Esophagus muscularis mucosa (tissue), 4 donors: ENCODE results near the gene FAP.

ENCODE experiments used
- EP300 ChIP-seq: sonication (generic); formaldehyde crosslinking; IDR thresholded peaks from one replicate; pipeline ENCODE4 v1.6.1; 2017; ENCODE audit warnings: antibody characterized with exemption
- POLR2A ChIP-seq: fragments of 450-650 bp; IDR thresholded peaks from one replicate; pipeline ENCODE4 v1.6.1; 2017; ENCODE audit warnings: antibody characterized with exemption, moderate library complexity, mild to moderate bottlenecking, low read depth
- TF ChIP-seq, protein P1 (sequence below), 3 experiments: fragments of 200-600 bp in 2 of 3; fragments of 450-650 bp in 1 of 3; sonication (generic) in 2 of 3; IDR thresholded peaks; one replicate each; pipeline ENCODE4 v1.5.1; 2017 to 2019; ENCODE audit warnings: antibody characterized with exemption in 3 of 3, mild to moderate bottlenecking in 2 of 3, moderate library complexity in 1 of 3

DNA sequence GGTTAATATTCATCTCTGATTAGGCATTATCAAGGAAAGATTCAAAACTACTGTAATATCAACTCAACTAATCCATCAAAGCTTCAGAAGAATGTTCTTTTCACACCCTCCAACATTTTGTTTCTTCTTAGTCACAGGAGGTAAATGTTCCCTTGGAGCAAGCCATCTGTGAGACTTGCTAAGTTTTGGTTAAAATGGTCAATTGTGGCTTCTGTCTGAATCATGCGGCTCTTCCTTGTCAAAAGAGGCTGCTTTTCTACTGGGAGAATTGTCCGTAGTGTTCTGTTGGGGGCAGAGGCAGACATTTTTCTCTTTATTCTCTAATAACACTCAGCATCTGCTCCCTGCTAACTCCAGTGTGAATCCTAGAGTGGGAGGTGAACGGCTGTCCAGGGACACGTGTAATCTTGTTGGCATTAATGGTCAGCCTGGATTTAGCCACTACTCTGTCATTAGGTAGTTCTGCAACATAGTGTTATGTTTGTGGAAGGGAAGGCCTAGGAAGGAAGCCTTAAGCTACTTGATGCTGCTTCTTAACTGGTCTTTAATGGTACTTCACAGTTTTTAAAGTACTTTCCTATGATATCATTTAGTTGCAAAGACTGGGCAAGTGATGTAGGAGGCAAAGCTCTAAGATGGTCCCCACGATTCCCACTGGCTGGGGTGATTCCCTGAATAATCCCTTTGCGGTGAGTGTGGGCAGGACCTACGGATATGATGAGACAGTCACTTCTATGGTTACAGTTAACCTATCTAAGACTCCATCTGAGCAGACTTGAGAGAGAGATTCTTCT, 22.6 kb upstream of the FAP start:
- no peak for TF ChIP-seq EP300
- no peak for TF ChIP-seq POLR2A
- TF ChIP-seq, protein P1, sequence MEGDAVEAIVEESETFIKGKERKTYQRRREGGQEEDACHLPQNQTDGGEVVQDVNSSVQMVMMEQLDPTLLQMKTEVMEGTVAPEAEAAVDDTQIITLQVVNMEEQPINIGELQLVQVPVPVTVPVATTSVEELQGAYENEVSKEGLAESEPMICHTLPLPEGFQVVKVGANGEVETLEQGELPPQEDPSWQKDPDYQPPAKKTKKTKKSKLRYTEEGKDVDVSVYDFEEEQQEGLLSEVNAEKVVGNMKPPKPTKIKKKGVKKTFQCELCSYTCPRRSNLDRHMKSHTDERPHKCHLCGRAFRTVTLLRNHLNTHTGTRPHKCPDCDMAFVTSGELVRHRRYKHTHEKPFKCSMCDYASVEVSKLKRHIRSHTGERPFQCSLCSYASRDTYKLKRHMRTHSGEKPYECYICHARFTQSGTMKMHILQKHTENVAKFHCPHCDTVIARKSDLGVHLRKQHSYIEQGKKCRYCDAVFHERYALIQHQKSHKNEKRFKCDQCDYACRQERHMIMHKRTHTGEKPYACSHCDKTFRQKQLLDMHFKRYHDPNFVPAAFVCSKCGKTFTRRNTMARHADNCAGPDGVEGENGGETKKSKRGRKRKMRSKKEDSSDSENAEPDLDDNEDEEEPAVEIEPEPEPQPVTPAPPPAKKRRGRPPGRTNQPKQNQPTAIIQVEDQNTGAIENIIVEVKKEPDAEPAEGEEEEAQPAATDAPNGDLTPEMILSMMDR (IDR thresholded peaks at IDR 0.05) = no peak
